GM18511 (cell line): ENCODE measurements around the gene CTNNB1.

ENCODE experiments used
- ATAC-seq: cut with Tn5 transposase; IDR thresholded peaks from one replicate; pipeline ENCODE4 v1.9.1; 2021; ENCODE audit warnings: mild to moderate bottlenecking, moderate library complexity; ENCODE audit not compliant: unreplicated experiment

Gene CTNNB1

GRCh38 chr3:41190509-41191284 lies 8.6 kb upstream of the CTNNB1 start:
- ATAC-seq: peak; percentile 74

GRCh38 chr3:41192885-41193284 lies 6.4 kb upstream of the CTNNB1 start:
- no peak for ATAC-seq

- no peak for ATAC-seq
These were observed 5.3 kb upstream of the CTNNB1 start for GRCh38 chr3:41193794-41194539.

GRCh38 chr3:41194701-41195100 lies 4.6 kb upstream of the CTNNB1 start:
- no peak for ATAC-seq

- no peak for ATAC-seq
These were observed 3.4 kb upstream of the CTNNB1 start for GRCh38 chr3:41195946-41196345.

- ATAC-seq: no peak
These were observed 2.5 kb upstream of the CTNNB1 start for GRCh38 chr3:41196499-41197410.

GRCh38 chr3:41198046-41198445 lies 1.3 kb upstream of the CTNNB1 start:
- no peak for ATAC-seq

GRCh38 chr3:41198526-41198925 lies 779 bp upstream of the CTNNB1 start:
- ATAC-seq: no peak

GRCh38 chr3:41199866-41200668 lies 762 bp downstream of the CTNNB1 start:
- peak; percentile 29 for ATAC-seq

- ATAC-seq: no peak
These were observed 1.3 kb downstream of the CTNNB1 start for GRCh38 chr3:41200669-41201021.

GRCh38 chr3:41202075-41202833 lies 2.9 kb downstream of the CTNNB1 start:
- no peak for ATAC-seq

GRCh38 chr3:41202834-41203345 lies 3.6 kb downstream of the CTNNB1 start:
- ATAC-seq: no peak

- ATAC-seq: no peak
These were observed 5.1 kb downstream of the CTNNB1 start for GRCh38 chr3:41204369-41204768.

GRCh38 chr3:41205591-41205990 lies 6.3 kb downstream of the CTNNB1 start:
- ATAC-seq: no peak

GRCh38 chr3:41207355-41207754 lies 8.1 kb downstream of the CTNNB1 start:
- ATAC-seq: no peak

- ATAC-seq: no peak
These were observed 9.4 kb downstream of the CTNNB1 start for GRCh38 chr3:41208507-41209220.

GRCh38 chr3:41209646-41210045 lies 10.3 kb downstream of the CTNNB1 start:
- ATAC-seq: no peak

GRCh38 chr3:41210966-41211365 lies 11.7 kb downstream of the CTNNB1 start:
- ATAC-seq: no peak

GRCh38 chr3:41212088-41212487 lies 12.8 kb downstream of the CTNNB1 start:
- no peak for ATAC-seq
